Tibial nerve (tissue), 3 donors: ENCODE measurements around the gene KRT2.

Source experiments
- CTCF ChIP-seq, 5 experiments: fragments of 200-600 bp in 3 of 5; fragments of 450-650 bp in 2 of 5; sonication (generic) in 3 of 5; IDR thresholded peaks; one replicate each; pipeline ENCODE4 v1.5.1; 2016 to 2019; ENCODE audit warnings: antibody characterized with exemption in 5 of 5, mild to moderate bottlenecking in 3 of 5, moderate library complexity in 2 of 5
- POLR2A ChIP-seq, 2 donors: fragments of 450-650 bp; IDR thresholded peaks; one replicate each; pipeline ENCODE4 v1.6.1; 2017; ENCODE audit warnings: antibody characterized with exemption in 2 of 2, mild to moderate bottlenecking in 2 of 2, moderate library complexity in 2 of 2

- TF ChIP-seq CTCF (IDR thresholded peaks at IDR 0.05) (no peak), POLR2A (IDR thresholded peaks at IDR 0.05) (no peak)
These were observed 34.9 kb upstream of the KRT2 start for GRCh38 chr12:52686756-52687487.
